ENCODE data around the gene DERA.
"Not testable (repeated sequence)": the region's sequence is repeated elsewhere in the genome, so short reads cannot be mapped to it uniquely, and the experiment has no call there.

DERA gene

DNA sequence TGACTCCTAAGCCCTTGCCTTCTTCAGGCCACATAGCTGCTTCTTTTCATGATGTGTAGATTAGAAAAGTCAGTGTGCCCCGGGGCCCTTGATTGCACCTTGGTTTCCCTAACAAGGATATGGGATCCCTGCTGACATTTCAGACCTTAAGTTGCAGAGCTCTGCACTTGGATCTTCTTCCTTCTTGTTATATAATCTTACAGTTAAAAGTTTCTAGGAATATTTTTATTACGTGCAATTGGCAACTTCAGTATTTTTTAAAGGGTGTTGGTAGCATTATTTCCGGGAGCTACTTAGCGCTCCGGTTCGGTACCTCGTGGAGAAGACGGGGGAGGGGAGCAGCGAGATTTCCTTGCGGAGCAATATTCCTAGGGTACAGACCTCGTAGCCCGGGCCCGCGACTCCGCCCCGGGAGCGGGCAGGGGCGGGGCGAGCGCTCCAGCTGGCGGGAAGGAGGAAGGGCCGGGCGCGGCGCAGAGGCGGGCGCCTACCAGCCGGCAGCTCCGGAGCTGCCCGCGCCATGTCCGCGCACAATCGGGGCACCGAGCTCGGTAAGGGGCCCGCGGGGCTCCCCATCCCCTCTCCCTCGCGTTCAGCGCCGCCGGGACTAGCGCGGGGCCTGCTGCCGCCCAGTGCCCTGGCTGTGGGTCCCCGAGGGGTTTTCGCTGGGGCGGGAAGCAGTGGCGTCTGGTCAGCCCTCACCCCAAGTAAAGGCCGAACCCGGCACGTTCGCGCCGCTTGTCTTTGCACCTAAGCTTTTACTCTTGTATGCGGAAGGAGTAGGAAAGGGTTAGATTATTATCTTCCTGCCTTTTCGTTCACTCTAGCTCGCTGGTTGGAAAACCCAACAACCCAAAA, at the start of gene DERA:
DERA (plus strand) TSS at position 469 of the 858 bp plus-strand sequence; CDS start at position 521, 52 bp downstream.
- DNase-seq (ENCODE audit: low read depth in 2 of 2, low spot score in 1 of 2), result peak; percentile 1 to 2

- DNase-seq (ENCODE audit: low read depth in 2 of 2, low spot score in 1 of 2), result no peak
Measured at GRCh38 chr12:15861404-15861803, 49.7 kb upstream of the DERA start.

GRCh38 chr12:15862840-15863239, 48.3 kb upstream of the DERA start:
- DNase-seq (ENCODE audit: low read depth in 2 of 2, low spot score in 1 of 2), result no peak

- no peak for DNase-seq (ENCODE audit: low read depth in 2 of 2, low spot score in 1 of 2)
Measured at GRCh38 chr12:15863372-15863771, 47.8 kb upstream of the DERA start.

GRCh38 chr12:15863984-15864383, 47.1 kb upstream of the DERA start:
- no peak for DNase-seq (ENCODE audit: low read depth in 2 of 2, low spot score in 1 of 2)

DNA sequence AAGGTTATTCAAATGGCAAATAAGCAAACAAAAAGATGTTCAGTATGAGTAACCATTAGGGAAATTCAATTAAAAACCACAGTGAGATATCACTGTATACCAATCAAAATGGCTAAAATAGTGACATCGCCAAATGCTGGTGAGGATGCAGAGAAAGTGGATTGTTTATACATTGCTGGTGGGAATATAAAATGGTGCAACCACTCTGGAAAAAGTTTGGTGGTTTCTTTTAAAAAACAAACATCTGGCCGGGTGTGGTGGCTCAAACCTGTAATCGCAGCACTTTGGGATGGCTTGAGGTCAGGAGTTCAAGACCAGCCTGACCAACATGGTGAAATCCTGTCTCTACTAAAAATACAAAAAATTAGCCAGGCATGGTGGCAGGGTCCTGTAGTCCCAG, 42.9 kb upstream of the DERA start:
- no peak for DNase-seq (ENCODE audit: low read depth in 2 of 2, low spot score in 1 of 2)

GRCh38 chr12:15873556-15873955, 37.6 kb upstream of the DERA start:
- no peak for DNase-seq (ENCODE audit: low read depth in 2 of 2, low spot score in 1 of 2)

DNA sequence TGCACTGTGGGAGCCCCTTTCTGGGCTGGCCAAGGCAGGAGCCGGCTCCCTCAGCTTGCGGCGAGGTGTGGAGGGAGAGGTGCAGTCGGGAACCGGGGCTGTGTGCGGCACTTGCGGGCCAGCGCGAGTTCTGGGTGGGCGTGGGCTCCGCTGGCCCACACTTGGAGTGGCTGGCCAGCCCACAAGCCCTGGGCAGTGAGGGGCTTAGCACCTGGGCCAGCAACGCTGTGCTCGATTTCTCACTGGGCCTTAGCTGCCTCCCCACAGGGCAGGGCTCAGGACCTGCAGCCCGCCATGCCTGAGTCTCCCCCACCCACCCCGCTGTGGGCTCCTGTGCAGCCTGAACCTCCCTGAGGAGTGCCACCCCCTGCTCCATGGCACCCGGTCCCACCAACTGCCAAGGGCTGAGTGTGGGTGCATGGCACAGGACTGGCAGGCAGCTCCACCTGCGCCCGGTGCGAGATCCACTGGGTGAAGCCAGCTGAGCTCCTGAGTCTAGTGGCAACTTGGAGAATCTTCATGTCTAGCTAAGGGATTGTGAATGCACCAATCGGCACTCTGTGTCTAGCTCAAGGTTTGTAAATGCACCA, 36.5 kb upstream of the DERA start:
- not testable (repeated sequence) for DNase-seq (ENCODE audit: low read depth in 2 of 2, low spot score in 1 of 2)

DNA sequence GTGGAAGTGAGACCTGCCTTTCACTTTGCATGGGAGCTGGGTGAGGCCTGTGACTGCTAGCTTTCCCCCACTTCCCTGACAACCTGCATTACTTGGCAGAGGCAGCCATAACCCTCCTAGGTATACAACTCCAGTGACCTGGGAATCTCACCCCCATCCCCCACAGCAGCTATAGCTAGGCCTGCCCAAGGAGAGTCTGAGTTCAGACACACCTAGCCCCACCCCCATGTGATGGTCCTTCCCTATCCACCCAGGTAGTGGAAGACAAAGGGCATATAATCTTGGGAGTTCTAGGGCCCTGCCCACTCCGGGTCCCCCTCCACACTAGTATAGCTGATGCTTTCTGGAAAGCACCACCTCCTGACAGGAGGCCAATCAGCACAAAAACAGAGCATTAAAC, 35.3 kb upstream of the DERA start:
- DNase-seq (ENCODE audit: low read depth in 2 of 2, low spot score in 1 of 2), result no peak

DNA sequence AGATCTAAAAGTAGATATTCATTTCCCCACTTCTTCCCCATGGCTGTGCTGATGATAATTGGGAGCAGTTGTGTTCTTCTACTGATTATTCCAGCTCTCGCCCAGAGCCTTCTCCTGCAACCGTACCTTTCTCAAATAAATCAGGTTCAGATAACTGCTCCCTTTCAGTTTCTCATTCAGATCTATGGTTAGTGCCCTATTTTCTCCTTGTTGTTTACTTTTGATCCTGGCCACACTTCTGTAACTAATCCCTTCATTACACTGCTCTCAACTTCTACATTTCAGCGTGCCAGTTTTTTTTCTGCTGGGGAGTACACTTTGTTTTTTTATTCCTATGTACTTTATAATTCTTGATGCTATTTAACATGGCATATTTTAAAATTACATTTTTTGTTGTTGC, 31.7 kb upstream of the DERA start:
- DNase-seq (ENCODE audit: low read depth in 2 of 2, low spot score in 1 of 2), result no peak

GRCh38 chr12:15880721-15881120, 30.4 kb upstream of the DERA start:
- no peak for DNase-seq (ENCODE audit: low read depth in 2 of 2, low spot score in 1 of 2)

GRCh38 chr12:15882118-15882971, 28.8 kb upstream of the DERA start, which contains the start of gene STRAP:
Gene STRAP (plus strand): TSS chr12:15882387. CDS start chr12:15882708, 321 bp downstream.
- DNase-seq (ENCODE audit: low read depth in 2 of 2, low spot score in 1 of 2), result peak; percentile 91

DNA sequence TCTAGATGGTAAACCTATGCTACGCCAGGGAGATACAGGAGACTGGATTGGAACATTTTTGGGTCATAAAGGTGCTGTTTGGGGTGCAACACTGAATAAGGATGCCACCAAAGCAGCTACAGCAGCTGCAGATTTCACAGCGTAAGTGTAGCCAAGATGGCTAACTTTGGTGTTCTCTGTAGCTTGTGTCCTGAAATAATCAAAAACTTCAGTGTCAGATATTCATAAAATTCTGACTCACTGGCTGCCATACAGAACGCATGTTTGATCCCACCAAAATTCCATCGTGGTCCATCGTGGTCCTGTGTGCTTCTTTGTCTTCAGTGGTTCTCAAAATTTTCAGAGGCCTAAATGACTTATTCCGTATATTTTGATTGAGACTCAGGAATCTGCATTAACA, 27.6 kb upstream of the DERA start:
- DNase-seq (ENCODE audit: low read depth in 2 of 2, low spot score in 1 of 2), result no peak

DNA sequence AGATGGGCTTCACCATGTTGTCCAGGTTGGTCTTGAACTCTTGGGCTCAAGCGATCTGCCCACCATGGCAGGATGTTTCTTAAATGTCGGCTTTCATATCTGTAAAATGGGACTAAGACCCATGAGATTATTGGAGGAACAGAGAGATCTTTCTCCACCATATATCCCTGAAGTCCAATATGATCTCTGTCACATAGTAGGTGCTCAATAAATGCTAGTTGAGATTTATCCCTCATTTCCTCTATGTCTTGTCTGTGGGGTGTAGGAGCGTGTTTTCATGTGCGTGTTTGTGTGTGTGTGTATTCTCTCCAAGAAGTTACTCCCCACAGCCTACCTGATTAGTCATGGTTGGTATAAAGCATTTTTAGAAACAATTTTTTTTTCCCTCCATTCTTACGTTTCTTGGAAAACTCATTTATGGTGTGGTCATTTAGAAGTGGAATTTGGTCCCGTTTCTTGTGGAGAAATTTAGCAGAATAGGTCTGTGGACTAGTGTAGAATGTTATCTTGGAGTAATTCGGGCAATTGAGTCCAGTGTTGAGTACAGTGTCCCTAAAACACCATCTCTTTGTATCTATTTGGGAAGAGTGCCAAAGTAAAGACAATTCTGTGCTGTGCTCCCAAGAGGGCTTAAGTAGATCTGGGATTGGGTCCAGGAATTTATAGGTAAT, 24.6 kb upstream of the DERA start:
- no peak for DNase-seq (ENCODE audit: low read depth in 2 of 2, low spot score in 1 of 2)

GRCh38 chr12:15887043-15887817, 23.9 kb upstream of the DERA start:
- no peak for DNase-seq (ENCODE audit: low read depth in 2 of 2, low spot score in 1 of 2)

- no peak for DNase-seq (ENCODE audit: low read depth in 2 of 2, low spot score in 1 of 2)
Measured at GRCh38 chr12:15892645-15893259, 18.4 kb upstream of the DERA start.

GRCh38 chr12:15893260-15893659, 17.9 kb upstream of the DERA start:
- no peak for DNase-seq (ENCODE audit: low read depth in 2 of 2, low spot score in 1 of 2)

- DNase-seq (ENCODE audit: low read depth in 2 of 2, low spot score in 1 of 2), result no peak
Measured at GRCh38 chr12:15896867-15897266, 14.3 kb upstream of the DERA start.

DNA sequence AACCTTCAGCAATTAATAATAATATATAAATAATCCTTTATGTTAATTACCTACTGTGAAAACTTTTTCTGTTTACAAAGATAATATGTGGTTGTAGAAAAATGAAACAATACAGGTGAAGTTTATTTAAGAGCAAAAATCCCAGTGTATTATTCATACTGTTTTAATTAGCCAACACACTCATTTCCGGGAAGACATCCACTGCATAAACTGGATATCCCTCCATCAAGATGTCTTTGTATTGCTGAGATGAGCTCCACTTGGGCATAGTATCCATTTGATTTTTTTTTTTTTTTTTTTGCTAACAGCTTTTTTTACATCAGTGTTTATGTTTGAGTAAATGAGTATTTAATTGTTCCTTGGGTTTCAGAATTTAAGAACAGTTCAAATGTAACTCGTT, 13.7 kb upstream of the DERA start:
- DNase-seq (ENCODE audit: low read depth in 2 of 2, low spot score in 1 of 2), result no peak

All from stimulated activated CD8-positive, alpha-beta memory T cell treated with anti-CD3 and anti-CD28 coated beads, Interleukin-4, amount 100 ng/mL, for 4 hours (primary cell).